Mesendoderm (in vitro differentiated cells): ENCODE results near the gene KLRC2.

Experiments used
- DNase-seq: peaks from one replicate; pipeline ENCODE4 v3.0.0; 2013
- H2AK5ac ChIP-seq: 2 replicates; pipeline ENCODE4 v1.6.1; 2013; ENCODE audit warnings: low read length, inconsistent platforms
- H2BK120ac ChIP-seq: 2 replicates; pipeline ENCODE4 v1.6.1; 2013; ENCODE audit warnings: low read depth, mild to moderate bottlenecking, low read length, moderate library complexity, mixed read lengths
- H2BK15ac ChIP-seq: replicated peaks from 2 replicates; pipeline ENCODE4 v1.6.1; 2013; ENCODE audit warnings: low read depth, mild to moderate bottlenecking, moderate library complexity
- H2BK5ac ChIP-seq: 2 replicates; pipeline ENCODE4 v1.6.1; 2013; ENCODE audit warnings: low read length, inconsistent platforms
- H3K18ac ChIP-seq: 2 replicates; pipeline ENCODE4 v1.6.1; 2013; ENCODE audit warnings: mild to moderate bottlenecking, low read length, mixed read lengths
- H3K23ac ChIP-seq: one replicate; pipeline ENCODE4 v1.6.1; 2013; ENCODE audit warnings: low read length
- H3K27ac ChIP-seq: 2 replicates; pipeline ENCODE4 v1.5.1; 2013; ENCODE audit warnings: low read depth, mild to moderate bottlenecking, inconsistent platforms, low read length, moderate library complexity
- H3K27me3 ChIP-seq: 2 replicates; pipeline ENCODE4 v1.6.1; 2013; ENCODE audit warnings: low read length, control low read depth, mild to moderate bottlenecking, inconsistent platforms; ENCODE audit not compliant: insufficient read depth, poor library complexity
- H3K36me3 ChIP-seq: 2 replicates; pipeline ENCODE4 v1.6.1; 2013; ENCODE audit warnings: low read length, inconsistent platforms; ENCODE audit not compliant: control insufficient read depth, insufficient read depth
- H3K4ac ChIP-seq: one replicate; pipeline ENCODE4 v1.6.1; 2013; ENCODE audit warnings: low read depth, mild to moderate bottlenecking, low read length, moderate library complexity
- H3K4me1 ChIP-seq: 2 replicates; pipeline ENCODE4 v1.6.1; 2013; ENCODE audit warnings: low read depth, low read length, inconsistent platforms; ENCODE audit not compliant: control insufficient read depth
- H3K4me2 ChIP-seq: 2 replicates; pipeline ENCODE4 v1.6.1; 2013; ENCODE audit warnings: low read length
- H3K4me3 ChIP-seq: 2 replicates; pipeline ENCODE4 v1.5.1; 2013; ENCODE audit warnings: mild to moderate bottlenecking, low read length
- H3K56ac ChIP-seq: one replicate; pipeline ENCODE4 v1.6.1; 2013; ENCODE audit warnings: low read length
- H3K79me1 ChIP-seq: 2 replicates; pipeline ENCODE4 v1.6.1; 2013; ENCODE audit warnings: low read length, inconsistent platforms
- H3K79me2 ChIP-seq: 2 replicates; pipeline ENCODE4 v1.6.1; 2013; ENCODE audit warnings: mild to moderate bottlenecking, low read length; ENCODE audit not compliant: control insufficient read depth, insufficient read depth
- H3K9ac ChIP-seq: 2 replicates; pipeline ENCODE4 v1.6.1; 2013; ENCODE audit warnings: low read length, inconsistent platforms
- H4K5ac ChIP-seq: one replicate; pipeline ENCODE4 v1.6.1; 2013; ENCODE audit warnings: low read length
- H4K8ac ChIP-seq: one replicate; pipeline ENCODE4 v1.6.1; 2013; ENCODE audit warnings: low read depth, mild to moderate bottlenecking, control low read depth, low read length, moderate library complexity
- whole genome bisulfite sequencing: extraction: QIAGEN DNeasy Blood & Tissue Kit; methylation state at CpG from one replicate; pipeline ENCODE4 v1.1.7; 2013; ENCODE audit warnings: low lambda C conversion rate, missing lambda C conversion rate; ENCODE audit not compliant: insufficient coverage; ENCODE audit errors: extremely low coverage; 5-methylcytosine and 5-hydroxymethylcytosine counted together

The KLRC2 gene

GRCh38 chr12:10381928-10382628 lies 53.7 kb downstream of the KLRC2 start:
- no peak for DNase-seq
- Histone ChIP-seq H4K5ac (no peak overlapping the region), H2BK120ac (no peak overlapping the region), H3K4me1 (no peaks in the 10 kb centered on the region), H3K56ac (no peak overlapping the region), H3K4ac (no peak overlapping the region), H2BK15ac (no peak overlapping the region), H2AK5ac (no peak overlapping the region), H3K23ac (no peak overlapping the region), H3K27ac (no peak overlapping the region), H2BK5ac (no peak overlapping the region), H3K79me1 (no peaks in the 10 kb centered on the region), H3K27me3 (no peaks in the 10 kb centered on the region), H3K79me2 (no peaks in the 10 kb centered on the region), H3K4me3 (no peak overlapping the region), H3K4me2 (no peak overlapping the region), H4K8ac (no peak overlapping the region), H3K36me3 (no peaks in the 10 kb centered on the region), H3K9ac (no peak overlapping the region), H3K18ac (no peak overlapping the region)
- no CpG with 5 or more reads among the region's 4 CpGs for WGBS
